Activated CD4-positive, CD25-positive, alpha-beta regulatory T cell treated with anti-CD3 and anti-CD28 coated beads, Interleukin-2, amount 50 U/mL, for 16 hours (primary cell): ENCODE results near the gene MYH14.

ENCODE experiments used
- DNase-seq: peaks from one replicate; pipeline ENCODE4 v3.0.0-alpha.2; 2020; ENCODE audit warnings: low read depth, low spot score

The MYH14 gene

GRCh38 chr19:50359328-50359818 is 156.0 kb downstream of the MYH14 start:
- DNase-seq, result no peak
